Activated T-cell treated with anti-CD3 and anti-CD28 coated beads for 4 hours (primary cell): ENCODE data around the gene LMBRD2.
"Not testable (repeated sequence)": the region's sequence is repeated elsewhere in the genome, so short reads cannot be mapped to it uniquely, and the experiment has no call there.

Source experiments
- DNase-seq: peaks from one replicate; pipeline ENCODE4 v3.0.0-alpha.2; 2020

The LMBRD2 gene

DNA sequence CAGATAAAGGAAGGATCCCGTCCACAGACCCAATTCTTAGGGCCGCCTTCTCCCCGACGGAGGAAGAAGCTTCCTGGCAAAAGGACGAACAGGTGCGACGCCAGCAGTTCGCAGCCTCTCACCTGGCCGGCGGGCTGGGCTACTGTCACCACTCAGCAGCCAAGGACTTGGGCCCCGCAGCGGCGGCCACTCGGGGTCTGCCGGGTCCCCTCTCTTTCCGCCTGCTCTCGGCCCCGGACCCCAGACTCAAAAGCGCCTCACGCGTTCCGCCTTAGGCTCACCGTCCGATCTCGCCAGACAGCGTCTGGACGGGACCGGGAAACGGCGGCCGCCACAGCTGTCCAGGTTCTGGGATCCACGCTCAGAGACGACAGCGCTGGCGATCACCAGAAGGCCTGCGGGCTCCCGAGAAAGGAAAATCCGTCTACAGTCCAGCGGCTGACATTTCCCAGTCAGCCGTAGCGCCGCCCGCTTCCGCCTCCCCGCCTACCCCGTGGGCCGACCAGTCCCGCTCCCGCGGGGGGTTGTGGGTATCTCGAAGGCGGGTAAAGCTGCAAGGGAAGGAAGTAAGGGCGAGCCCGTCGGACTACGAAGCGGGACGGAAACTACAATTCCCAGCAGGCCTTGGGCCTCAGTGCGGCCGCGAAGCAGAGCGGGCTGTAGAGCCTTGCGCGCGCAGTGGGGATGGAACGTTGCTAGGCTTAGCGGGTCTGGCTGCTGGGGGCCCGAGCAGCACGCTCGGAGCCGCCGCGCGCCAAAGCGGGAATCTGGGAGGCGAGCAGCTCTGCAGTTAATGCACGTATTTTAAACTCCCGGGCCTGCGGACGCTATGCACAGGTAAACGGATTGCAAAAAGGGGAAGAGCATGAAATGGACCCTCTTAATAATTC is at the start of gene LMBRD2, which contains the start of gene SKP2:
Gene LMBRD2, minus strand, starts transcription at position 454 of the 890 bp plus-strand sequence. CDS start 8,538 bp downstream, outside the sequence.
Gene SKP2, plus strand, starts transcription at position 678 of the 890 bp plus-strand sequence. Its CDS starts 152 bp downstream, at position 830.
- peak; percentile 97 for DNase-seq

DNA sequence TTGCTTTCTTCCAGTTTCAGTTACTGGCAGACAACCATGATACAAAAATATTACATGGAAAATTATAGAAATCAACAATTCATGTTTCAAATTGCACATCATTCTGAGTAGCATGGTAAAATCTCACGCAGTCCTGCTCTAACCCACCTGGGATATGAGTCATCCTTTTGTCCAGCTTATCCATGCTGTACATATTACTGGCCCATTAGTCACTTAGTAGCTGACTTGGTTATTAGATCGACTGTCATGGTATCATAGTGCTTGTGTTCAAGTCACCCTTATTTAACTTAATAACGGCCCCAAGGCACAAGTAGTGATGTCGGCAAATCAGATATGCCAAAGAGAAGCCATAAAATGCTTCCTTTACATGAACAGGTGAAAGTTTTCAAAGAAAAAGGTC is 48.8 kb upstream of the LMBRD2 start:
- DNase-seq = no peak

DNA sequence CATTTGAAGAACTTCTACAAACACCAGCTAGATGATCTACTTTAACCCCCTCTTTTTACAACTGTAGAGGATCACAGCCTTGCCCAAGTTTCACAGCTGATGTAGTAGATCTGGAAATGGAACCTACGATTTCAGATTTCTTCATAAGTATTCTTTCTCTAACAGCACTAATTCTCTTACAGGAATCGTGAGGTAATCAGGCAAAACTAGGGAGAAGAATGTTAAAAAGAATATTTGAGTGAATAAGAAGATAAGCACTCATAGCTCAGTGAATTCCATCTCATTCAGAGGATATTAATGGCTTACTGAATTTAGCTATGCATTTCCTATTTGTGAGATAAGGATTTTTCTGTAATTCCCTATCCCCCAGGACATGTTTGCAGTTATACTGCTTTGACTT is 47.9 kb upstream of the LMBRD2 start:
- no peak for DNase-seq

DNA sequence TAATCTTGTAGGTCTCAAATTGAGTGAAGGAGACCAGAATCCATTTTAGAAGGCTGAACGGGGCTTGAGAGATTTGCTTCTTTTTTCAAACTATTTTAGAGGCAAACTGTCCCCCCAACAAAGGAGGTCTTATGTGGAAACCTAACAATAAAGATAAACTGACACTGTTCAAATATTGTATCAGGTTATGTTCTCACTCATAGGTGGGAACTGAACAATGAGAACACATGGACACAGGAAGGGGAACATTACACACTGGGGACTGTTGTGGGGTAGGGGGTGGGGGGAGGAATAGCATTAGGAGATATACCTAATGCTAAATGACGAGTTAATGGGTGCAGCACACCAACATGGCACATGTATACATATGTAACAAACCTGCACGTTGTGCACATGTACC is 47.1 kb upstream of the LMBRD2 start:
- DNase-seq = not testable (repeated sequence)

DNA sequence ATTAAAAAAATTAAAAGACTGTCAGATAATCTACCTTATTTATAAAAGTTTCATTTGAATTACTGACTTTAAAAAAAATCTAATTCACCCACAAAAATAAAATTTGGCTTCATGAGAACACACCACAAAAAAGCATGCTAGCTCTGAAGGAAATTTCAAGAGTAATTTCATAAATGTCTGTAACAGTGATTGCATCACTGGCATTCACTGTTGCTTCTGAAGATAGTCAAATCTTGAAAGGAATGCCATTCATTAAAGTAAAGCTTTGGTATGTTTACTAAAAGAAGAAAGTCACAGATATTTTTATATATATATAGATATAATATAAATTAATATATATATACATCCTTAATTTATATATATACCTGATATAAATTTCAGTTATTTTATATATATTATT is 46.6 kb upstream of the LMBRD2 start:
- DNase-seq = no peak

DNA sequence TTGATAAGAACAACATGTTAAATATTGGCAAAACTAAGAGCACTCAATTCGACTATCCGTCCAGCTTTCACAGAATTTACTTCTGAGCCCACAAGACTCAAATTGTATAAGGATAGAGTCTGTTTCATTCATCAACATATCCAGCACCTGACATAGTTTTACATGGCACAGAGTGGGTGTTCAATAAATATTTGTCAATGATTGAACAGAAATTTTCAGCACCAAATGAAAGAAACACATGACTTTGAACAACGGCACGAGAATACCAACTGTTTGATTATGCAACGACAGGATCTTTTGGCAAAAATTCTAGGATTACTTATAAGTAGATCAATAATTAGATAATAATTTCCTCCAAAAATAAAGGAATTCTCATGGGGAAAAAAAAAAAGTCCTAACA is 42.1 kb upstream of the LMBRD2 start:
- no peak for DNase-seq

DNA sequence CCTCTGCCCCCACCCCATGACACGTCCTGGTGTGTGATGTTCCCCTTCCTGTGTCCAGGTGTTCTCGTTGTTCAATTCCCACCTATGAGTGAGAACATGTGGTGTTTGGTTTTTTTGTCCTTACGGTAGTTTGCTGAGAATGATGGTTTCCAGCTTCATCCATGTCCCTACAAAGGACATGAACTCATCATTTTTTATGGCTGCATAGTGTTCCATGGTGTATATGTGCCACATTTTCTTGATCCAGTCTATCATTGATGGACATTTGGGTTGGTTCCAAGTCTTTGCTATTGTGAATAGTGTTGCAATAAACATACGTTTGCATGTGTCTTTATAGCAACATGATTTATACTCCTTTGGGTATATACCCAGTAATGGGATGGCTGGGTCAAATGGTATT is 32.7 kb upstream of the LMBRD2 start:
- not testable (repeated sequence) for DNase-seq

DNA sequence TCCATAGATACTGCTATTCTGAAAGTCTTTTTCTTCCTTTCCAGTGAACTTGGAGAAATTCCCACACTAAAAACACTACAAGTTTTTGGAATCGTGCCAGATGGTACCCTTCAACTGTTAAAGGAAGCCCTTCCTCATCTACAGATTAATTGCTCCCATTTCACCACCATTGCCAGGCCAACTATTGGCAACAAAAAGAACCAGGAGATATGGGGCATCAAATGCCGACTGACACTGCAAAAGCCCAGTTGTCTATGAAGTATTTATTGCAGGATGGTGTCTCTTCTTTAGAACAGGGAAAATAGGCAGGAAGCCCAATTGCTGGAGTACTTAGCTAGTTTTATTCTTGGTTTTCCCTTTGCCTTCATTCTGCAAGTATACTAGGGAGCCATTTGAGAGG is 30.1 kb upstream of the LMBRD2 start:
- DNase-seq = no peak

DNA sequence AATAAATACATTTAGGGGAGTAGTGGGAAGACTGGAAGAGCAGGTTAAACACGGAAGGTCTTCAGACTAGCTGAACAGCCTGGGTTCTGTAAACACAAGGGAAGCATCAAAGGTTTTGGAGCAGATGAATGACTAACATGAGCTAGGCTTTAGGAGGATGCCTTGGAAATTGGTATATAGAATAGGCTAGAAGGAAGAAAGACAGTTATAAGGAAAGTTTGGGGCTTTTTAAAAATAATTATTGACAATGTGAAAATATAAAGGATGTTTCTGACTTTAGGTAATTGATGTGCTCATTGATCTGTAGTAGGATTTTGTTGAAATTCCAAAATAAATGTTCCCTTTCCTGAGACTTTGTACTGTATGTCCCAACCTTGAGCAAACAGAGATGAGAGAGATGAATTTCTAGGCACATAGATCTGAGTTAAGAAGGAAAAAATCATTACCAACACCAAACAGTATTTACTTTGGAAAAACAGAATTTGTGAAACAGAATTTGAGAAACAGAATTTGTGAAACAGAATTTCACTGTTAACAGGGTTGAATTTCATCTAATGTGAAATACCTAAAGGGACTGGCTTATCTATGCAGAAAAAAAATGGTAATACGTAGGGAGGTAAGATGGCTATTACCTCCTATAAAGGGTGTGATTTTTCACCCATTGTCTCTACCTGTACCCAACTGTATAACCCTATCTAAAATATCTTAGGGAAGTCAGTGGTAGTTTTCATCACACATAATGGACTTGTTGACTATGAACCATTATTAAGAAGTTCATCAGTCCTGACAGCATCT is 29.1 kb upstream of the LMBRD2 start:
- no peak for DNase-seq

DNA sequence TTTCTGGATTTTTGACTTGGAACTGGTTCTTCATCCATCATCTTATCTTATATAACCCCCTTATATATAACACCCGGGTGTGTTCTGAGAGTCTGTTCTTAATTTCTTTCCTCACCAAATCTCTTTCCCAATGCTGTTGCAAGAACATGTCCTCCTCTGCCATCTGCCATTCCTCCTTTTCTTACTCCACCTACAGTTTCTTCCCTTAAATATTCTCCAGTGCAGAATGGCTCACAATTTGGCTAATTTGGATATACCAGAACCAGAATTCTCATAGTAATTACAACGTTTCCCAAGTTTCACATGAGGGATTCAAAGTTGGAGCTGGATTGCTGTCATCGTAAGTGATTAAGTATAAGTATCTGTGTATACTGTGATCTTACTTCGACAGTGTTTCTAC is 28.3 kb upstream of the LMBRD2 start:
- no peak for DNase-seq

DNA sequence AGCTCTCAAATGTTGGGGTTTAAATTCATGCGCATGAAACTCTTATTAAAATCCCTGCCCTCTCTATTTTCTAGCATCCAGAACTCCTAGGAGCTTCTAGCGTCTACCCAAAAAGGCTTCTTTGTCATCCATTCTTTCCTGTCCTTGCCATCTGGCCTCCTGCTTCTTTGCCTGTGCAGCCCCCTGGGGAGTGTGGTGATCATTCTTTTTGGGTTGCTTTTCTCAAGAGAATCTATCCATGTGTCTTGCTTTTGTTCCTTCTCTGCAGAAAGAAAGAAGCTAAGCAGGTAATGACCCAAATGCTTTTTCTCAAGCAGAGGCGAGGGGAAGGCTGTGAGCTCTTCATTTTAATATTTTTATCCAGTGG is 26.8 kb upstream of the LMBRD2 start:
- no peak for DNase-seq

DNA sequence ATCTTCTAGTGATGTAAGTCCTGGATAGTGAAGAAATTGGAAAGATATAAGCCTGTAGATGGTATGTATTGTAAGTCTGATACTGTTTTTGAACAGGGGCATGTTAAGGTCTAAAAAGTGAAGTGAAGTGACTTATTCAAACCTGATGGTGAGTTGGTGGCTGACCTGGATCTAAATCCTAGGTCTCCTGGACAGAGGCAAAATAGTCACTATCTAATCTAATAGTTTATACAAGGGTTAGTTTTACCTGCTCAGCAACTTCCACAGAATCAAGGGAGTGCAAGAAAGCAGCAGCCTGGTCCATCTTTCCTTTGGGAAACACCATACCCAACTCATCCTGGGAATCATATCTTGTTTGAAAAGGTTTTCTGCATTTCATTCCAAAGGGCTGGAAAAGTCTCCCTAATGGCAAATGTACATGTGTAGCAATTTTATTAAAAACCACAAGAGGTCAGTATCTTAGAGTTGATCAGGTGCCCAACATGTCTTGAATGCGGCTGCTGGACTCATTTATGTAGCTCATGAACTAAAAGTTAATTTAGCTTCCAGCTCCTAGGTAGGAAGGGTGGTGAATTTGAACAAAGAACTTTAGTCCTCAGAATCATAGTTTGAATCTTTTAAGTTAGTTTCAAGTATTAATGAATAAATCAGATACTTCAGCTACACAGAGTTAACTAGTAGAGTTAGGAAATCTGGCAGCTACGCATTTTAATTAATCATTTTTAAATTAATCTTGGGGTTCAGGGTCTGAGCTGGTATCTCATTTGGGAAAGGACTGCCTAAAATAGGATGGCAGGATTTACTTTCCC is 26.2 kb upstream of the LMBRD2 start:
- DNase-seq = no peak

DNA sequence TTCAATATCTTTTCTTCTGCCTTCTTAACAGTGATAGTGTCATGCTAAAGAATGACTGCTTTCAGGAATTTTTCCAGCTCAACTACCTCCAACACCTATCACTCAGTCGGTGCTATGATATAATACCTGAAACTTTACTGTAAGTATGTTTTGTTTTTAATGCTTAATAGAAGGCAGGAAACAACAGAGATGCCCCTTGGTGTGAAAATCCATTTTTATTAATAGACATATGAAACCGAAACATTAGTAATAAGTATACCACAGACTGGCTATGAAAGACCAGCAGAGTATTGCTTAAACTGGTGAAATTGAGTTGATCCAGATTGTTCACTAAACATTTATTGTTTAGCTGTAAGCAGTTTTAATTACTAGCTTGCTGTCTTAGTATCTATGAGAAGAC is 25.5 kb upstream of the LMBRD2 start:
- DNase-seq = no peak

DNA sequence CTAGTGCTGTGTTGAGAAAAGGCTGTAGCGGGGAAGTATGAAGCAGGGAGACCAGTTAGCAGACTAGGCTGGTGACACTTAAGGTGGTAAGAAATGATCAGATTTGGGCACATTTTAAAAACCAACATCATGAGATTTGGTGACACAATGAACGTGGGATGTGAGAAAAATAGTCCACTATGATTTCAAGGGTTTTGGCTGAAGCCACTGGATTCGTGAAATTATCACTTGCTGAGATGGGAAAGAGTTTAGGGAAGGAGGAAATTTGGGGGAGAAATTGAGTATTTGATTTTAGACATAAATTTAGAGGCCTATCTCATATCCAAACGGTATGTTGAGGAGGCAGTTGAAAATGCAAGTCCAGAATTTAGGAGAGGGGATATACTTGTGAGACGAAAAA is 23.4 kb upstream of the LMBRD2 start:
- no peak for DNase-seq

DNA sequence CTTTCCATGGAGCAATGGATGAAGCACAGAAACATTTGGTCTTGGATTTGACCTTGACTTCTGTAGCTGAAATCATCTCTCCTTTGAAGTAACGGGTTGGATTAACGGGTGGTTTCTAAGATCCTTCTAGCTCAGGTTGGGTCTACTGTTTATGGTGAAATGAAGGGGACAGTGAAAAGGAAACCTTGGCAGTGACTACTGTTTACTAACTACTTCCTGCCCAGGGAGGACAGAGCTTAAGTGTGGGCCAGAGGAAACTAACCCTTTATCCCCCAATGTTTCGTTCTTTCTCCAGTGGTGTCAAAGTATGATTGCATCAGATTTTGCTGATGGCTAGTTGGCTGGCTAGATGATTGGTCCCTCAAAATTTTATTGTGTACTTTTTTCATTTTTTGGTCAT is 22.4 kb upstream of the LMBRD2 start:
- DNase-seq = no peak

DNA sequence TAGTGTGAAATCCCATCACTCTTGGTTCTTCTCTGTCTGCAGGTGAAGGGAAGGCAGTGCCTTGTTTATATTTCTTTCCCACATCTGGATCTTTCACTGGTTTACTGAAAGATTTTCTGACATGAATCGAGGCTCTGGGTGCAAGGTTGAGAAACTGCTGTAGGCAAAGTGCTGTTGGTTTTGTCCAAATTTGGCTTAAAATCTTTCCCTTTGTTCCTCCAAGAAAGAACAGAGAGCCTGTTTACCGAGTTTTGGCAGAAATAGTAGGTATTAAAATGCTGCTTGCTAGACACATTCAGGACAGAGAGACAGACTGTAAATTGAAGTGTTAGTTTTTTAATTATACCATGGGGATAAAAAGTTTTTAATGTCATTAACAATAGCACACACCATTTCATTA is 21.7 kb upstream of the LMBRD2 start:
- DNase-seq = no peak

DNA sequence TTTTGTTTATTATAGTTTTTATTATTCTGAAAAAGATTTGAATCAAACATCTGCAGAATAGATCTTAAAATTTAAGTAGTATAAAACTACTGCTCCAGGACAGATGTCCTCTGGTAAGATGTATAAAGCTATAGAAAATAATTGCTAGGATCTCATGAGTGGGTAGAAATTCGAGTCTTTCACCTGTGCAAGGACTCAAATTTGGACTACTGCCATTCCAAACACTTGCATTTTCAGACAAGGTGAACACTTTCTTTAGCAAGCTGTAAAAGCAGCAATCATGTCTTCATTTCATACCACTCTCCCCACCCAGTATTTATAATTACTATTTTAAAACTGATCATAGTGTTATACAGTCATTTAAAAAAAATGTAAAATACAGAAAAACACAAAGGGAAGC is 20.9 kb upstream of the LMBRD2 start:
- no peak for DNase-seq

DNA sequence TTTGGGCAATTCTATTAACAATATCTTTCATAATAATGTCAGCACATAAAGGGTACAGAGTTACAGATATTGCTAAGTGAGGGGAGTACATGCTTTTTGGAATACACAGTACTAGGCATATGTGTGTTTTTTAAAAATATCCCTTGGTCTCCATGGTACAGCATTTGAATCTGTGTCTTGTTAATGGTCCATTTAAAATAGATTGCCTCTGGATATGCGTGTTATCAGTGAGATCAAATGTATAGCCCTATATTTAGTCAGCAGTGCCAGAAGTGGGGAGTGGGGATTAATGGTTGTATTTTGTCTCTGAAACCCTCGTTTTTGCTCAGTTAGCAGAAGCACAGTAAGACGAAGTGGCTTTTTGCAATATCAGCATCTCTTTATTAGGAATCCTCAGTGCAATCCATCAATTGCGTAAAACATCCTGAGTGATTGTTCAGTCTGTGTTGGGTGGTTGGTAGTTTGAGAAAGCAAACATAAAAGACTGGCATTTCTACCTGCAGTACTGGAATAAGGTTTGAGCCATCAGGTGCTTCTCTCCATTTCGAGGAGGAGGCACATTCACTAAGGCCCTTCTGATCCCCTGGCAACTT is 19.2 kb upstream of the LMBRD2 start:
- no peak for DNase-seq

DNA sequence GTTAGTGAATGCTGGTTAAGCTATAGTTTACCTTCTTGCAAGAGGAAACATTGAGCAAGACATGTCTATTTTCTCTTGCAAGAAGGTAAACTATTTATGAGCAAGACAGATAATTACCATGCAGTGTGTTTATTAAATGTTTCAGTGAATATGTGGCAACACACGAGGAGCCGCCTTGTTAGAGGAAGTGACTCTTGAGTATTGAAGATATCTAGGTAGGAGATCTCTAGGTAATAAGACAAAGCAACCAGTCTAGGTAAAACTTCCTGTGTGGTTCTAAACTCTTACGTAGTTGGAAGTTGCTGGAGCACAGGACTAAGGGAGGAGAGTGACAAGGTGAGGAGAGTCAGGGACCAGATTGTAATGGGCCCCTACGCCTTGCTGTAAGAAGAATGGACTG is 17.1 kb upstream of the LMBRD2 start:
- DNase-seq = no peak

DNA sequence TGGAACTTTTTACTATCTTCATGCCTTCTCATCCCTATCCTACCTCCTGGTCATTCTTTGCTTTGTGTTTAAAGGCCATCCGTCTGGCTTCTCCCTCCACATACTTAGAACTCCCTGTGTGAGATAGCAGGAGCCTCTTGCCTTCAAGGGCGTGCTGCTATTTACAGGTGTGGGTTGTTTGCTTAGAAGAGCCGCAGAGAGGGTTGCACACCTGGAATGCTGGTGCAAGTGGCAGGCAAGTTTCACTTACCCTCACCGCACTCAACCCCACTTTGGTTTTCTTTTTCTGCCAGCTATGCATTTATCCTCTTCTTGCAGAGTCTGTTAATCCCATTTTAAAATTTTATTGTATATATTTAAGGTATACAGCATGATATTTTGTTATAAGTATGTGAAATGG is 12.8 kb upstream of the LMBRD2 start:
- DNase-seq = no peak

DNA sequence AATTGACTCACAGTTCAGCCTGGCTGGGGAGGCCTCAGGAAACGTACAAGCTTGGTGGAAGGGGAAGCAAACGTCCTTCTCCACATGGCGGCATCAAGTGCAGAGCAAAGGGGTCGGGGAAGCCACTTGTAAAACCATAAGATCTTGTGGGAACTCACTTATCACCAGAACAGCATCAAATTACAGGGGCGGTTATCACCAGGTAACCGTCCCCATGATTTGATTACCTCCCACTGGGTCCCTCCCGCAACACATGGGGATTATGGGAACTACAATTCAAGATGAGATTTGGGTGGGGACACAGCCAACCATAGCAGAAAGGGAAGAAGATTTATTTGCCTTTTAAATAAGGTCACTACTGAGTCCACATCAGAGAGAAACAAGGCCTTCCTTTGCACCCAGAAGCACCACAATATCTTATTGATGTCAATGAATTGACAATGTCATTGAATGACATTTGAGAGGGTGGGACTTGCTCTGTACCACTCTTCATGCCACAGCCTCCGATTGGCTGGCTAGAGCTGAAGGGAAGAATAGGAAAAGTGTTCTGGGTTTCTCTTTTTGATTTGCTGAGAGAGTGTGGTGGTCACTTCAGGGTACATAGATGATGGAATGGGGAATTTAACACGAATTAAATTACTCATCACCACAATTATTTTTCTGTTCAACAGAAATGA is 11.3 kb upstream of the LMBRD2 start:
- no peak for DNase-seq

DNA sequence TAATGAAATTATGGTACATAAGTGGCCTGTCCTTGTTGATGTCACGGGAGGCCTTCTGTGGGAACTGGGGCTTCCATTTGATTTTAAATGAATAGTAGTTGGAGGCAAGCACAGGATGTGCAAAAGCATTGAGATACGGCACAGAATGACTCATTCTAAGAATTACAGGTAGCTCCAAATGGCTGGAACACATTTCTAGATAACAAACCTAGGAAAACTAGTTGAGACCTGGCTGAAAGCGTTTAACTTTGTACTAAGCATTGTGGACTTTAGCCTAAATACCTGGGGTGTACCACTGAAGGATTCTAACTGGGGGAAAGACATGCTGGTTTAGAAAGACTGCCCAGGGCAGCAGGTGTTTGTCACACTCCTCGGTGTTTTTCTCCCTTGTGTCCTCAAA is 9.7 kb upstream of the LMBRD2 start:
- no peak for DNase-seq
